Hematopoietic multipotent progenitor cell treated with erythropoietin and hydrocortisone succinate and interleukin-3 and kit ligand, for 17 days (in vitro differentiated cells): ENCODE data around the gene RPS15A.
"Not testable (repeated sequence)": the region's sequence is repeated elsewhere in the genome, so short reads cannot be mapped to it uniquely, and the experiment has no call there.

Experiments
- DNase-seq: peaks from one replicate; pipeline ENCODE4 v3.0.0-alpha.2; 2015; ENCODE audit warnings: low spot score

Gene RPS15A

DNA sequence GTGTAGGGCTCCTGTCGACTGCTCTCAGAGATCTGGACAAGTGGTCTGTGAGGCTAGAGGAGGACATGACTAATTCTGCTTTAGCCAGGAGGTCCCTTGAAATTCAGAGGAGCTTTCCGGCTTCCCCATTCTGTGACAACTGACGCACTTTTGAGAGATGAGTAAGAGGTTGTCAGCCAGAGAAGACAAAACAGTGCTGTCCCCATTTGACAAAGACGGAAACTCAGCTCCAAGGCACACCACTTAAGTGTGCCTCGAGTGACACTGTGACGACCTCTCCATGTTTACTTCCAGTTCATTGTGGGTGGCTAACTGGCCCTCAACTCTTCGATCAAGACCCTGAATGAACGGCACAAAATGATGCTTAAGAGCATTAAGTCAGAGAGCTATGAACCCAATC is 47.3 kb downstream of the RPS15A start:
- DNase-seq = not testable (repeated sequence)

- DNase-seq = not testable (repeated sequence)
Observed at GRCh38 chr16:18740027-18740426, 50.1 kb downstream of the RPS15A start.

GRCh38 chr16:18738768-18739167 is 51.4 kb downstream of the RPS15A start:
- not testable (repeated sequence) for DNase-seq

DNA sequence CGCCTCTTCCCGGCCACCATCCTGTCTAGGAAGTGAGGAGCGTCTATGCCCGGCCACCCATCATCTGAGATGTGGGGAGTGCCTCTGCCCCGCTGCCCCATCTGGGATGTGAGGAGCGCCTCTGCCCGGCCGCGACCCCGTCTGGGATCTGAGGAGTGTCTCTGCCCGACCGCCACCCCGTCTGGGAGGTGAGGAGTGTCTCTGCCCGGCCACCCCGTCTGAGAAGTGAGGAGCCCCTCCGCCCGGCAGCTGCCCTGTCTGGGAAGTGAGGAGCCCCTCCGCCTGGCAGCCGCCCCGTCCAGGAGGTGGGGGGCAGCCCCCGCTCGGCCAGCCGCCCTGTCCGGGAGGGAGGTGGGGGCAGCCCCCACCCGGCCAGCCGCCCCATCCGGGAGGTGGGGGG is 55.9 kb downstream of the RPS15A start:
- not testable (repeated sequence) for DNase-seq
